ENCODE measurements around the gene STK16.
"Not testable (repeated sequence)": the region's sequence is repeated elsewhere in the genome, so short reads cannot be mapped to it uniquely, and the experiment has no call there.

Gene STK16

GRCh38 chr2:219286436-219287115 is 41.3 kb downstream of the STK16 start:
- no peak for FAIRE-seq
- DNase-seq (ENCODE audit: low spot score): no peak

DNA sequence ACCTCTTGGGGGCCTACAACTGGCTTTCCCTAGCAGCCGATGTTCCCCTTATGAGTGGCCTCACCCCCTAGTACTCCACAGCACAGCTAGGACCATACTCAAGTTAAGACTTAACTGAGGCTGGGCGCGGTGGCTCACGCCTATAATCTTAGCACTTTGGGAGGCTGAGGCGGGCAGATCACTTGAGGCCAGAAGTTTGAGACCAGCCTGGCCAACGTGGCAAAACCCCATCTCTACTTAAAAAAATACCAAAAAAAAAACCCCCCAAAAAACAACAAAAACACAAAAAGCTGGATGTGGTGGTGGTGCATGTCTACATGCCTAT is 41.8 kb downstream of the STK16 start:
- not testable (repeated sequence) for FAIRE-seq; DNase-seq (ENCODE audit: low spot score)

DNA sequence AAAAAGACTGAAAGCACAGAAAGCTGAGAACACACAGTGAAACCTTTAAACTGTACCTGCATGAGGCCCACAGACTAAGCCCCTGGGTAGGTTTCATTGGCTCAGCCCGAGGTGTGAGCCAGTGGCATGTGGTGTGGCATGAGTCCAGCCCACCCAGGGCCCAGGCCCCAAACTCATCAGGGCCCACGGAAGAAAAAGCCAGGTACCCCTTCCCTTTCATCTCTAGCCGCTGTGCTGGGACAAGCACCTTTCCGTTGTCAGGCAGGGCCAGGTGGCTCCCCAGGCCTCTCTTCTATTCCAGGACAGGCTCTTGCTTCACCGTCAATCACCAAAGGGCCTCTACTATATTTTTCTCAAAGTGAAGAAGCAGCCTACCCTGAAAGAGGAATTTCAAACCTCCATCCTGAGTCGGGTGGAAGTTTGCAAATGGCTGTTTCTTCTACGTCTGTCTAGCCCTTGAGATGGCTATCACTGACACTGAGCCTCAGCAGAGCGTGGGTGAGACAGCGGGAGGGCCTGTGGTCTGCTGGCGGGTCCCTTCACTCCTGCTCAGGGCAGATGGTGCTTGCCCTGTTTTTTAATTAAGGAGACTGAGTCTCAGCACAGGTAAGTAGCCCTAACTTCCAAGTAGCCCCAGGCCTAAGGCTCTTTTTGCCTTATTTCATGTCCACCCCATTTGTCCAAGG is 42.4 kb downstream of the STK16 start:
- no peak for FAIRE-seq
- DNase-seq (ENCODE audit: low spot score): no peak

DNA sequence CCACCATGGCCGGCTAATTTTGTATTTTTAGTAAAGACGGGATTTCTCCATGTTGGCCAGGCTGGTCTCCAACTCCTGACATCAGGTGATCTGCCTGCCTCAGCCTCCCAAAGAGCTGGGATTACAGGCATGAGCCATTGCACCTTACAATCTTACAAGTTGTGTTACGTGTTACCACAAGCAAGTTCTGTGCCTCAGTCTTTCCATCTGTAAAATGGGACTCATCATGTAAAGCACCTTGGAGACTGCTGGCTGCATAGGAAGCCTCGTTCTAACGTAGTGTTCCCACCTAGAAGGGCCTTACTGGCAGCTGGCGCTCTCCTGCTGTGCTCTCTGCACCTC is 43.9 kb downstream of the STK16 start:
- FAIRE-seq (no peak), DNase-seq (ENCODE audit: low spot score) (no peak)

GRCh38 chr2:219289537-219290361 is 44.5 kb downstream of the STK16 start:
- DNase-seq (ENCODE audit: low spot score) (peak; percentile 73), FAIRE-seq (no peak)

GRCh38 chr2:219290381-219291171 is 45.3 kb downstream of the STK16 start:
- DNase-seq (ENCODE audit: low spot score): no peak
- FAIRE-seq: no peak

DNA sequence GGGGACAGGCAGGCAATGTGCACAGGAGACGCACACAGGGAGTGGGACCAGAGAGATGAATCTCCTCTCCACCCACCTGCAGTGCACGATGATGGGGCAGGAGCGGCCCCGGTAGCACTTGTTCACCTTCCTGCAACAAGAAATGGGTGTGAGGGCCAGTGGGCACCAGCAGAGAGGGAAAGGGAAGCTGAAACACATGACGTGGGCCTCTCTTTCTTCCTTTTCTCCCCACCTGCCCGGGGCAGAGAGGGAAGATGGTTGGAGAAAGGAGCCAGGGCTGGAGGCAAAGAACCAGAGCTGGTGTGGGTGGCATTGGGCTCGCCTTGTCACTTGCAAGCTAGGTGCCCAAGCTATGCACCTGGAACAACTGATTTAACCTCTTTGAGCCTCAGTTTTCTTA is 46.1 kb downstream of the STK16 start:
- FAIRE-seq (no peak), DNase-seq (ENCODE audit: low spot score) (no peak)

DNA sequence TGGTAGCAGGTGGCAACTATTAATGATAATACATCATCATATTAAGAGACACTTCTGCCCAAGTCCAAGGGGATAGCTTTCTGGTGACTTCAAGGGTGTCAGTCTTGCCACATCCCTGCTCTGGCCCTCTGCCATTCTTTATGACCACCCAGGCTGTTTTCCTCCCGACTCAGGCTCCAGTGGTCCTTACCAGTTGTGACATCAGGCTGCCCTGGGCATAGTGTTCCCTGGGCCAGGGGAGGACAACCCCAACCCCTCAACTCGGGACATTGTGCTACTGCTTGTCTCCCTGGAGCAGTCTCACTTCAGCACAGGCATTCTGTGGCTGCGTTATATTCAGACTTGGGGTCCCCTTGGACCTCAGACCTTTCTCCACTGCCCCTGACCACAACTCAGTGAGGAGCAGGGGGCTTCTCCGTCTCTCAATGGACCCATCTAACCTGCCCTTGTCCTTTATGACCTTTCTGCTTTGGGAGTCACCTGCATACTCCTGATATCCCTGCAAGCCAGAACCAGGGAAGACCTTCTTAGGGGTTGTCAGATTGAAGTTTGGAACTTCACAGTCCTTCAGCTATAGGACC is 46.7 kb downstream of the STK16 start:
- FAIRE-seq: no peak
- DNase-seq (ENCODE audit: low spot score): no peak

GRCh38 chr2:219292616-219293015 is 47.3 kb downstream of the STK16 start:
- FAIRE-seq (no peak), DNase-seq (ENCODE audit: low spot score) (no peak)

DNA sequence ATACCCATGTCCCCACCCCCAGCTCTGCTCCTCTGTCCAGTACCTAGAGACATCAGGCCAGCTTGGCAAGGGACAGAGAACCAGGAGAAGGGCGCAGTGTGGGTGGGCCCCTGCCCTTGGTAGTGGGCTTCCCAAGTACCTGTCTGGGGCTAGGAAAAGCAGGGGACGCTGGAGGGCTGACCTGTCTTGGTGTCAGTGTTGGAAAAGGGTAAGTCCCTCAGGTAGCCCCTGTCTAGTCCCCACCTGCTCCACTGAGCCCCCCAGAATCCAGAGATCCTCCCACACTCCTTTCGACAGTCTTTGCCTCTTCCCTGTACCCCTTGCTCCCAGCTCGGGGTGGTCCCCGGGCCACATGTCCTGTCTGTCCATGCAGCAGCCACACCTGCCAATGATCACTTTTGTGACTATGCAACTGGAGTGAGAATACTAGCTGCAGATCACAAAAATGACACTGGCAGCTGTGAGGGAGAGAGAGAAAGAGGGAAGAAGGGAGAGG is 48.5 kb downstream of the STK16 start:
- DNase-seq (ENCODE audit: low spot score) (no peak), FAIRE-seq (peak; percentile 9)

DNA sequence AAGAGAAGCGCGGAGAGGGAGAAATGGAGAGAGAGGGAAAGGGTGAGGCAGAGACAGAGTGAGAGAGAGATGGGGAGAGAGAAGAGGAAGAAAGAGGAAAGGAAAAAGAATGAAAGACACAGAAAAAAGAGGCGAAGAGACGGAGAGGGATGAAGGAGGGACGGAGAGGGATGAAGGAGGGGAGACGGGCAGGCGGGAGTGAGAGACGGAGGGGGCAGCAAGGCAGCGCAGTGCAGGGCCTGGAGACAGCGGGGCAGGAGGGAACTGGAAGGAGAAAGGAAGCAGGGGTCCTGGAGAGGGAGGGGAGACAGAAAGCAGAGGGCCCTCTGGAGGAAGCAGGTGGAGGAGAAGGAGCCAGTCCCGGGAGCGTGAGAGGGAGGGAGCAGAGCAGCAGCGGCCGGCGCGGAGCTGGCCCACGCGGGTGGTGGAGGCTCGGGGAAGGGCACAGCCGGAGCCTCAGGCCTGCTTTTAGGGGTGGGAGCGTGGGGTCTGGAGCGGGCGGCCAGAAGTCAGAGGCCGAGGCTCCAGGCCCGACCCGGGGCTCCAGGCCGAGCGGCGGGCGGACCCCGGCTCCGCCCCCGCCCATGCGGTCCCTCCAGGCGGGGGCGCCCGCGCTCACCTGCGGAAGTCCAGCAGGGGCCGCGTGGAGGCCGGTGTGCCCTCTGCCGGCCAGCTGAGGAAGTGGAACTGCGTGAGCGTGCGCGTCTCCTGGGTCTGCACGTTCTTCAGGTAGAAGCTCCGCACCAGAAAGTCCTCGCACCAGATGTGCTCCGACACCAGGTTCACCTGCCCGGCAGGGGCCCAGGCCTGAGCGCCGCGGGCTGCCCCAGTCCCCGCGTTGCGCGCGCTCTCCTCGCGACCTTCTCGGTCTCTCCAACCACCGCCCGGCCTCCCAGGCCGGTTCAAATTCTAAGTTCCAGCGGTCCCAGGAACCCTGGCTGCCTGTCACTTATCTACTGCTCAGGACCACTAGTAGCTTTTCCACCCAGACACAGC is 49.4 kb downstream of the STK16 start:
- peak; percentile 84 for DNase-seq (ENCODE audit: low spot score)
- FAIRE-seq: no peak

DNA sequence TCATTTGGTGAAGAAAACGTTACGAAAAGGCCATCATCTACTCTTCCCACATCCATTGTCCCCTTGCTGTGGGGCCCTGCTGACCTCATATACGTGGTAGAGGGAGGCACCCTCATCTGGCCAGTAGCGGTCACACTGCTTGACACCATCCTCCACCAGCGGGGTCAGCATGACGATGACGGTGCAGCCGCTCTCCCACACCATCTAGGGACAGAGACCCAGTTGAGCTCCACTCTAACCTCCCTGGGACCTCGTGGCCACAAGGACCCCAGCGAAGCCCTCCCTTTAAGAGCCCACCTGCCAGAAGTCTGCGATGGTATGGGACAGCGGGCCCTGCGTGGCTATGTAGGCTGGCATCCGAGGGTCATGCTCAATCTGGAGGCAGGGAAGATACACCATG is 50.9 kb downstream of the STK16 start:
- FAIRE-seq (no peak), DNase-seq (ENCODE audit: low spot score) (no peak)

DNA sequence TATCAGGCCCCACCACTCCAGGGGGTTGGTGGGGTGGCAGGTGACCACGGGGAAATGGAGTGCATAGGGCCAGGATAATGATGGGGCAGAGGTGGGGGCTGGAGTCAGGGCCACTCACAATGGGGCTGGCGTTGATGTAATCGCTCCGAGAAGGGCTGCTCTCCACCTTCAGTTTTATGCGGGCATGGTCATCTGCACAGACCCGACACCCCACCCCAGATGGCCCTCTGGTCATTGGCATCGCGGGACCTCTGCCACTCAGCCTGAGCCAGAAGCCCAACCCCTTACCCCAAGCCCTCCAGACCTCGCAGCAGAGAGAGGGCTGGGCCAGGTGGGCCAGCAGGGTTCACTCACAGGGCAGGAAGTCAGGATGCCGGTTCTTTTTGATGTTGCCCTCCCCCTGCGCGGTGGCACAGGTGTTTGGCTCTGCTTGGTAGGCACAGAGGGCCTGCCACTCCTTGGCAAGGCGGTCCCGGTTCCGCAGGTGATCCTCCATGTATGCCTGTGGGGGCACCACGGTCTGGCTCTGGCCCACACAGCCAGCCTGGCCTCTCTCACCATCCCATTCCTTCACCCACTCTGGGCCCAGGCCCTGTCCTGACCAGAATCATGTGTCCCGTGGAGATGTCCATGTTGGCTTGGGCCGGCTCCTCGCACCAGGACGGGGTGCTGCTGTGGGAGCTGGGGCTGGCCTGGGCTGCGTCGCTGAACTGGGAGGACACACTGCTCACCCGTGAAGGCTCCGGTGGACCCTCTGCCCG is 51.5 kb downstream of the STK16 start:
- DNase-seq (ENCODE audit: low spot score) (no peak), FAIRE-seq (no peak)

- FAIRE-seq: no peak
These were observed 52.6 kb downstream of the STK16 start for GRCh38 chr2:219297766-219298456.

GRCh38 chr2:219298759-219299371 is 53.6 kb downstream of the STK16 start:
- peak; percentile 89 for DNase-seq (ENCODE audit: low spot score)
- no peak for FAIRE-seq

More at GRCh38 chr2:219297766-219298456, 52.6 kb downstream of the STK16 start:
- no peak for DNase-seq (ENCODE audit: low spot score)

- no peak for FAIRE-seq
- DNase-seq (ENCODE audit: low spot score): no peak
These were observed 54.1 kb downstream of the STK16 start for GRCh38 chr2:219299372-219299760.
